Endothelial cell of umbilical vein (primary cell): ENCODE data around the gene FAM181A. TPM values are rescaled to one million over a fixed set of nuclear protein-coding genes. Genes with fewer than 3 reads are reported as not detected.

Source experiments
- BruUV-seq: library from RNA; stranded (reverse); fragments of 400-500 nt; replicated peaks from 2 replicates; lab custom pipeline; 2021; lab: Mats Ljungman, UMichigan
- CTCF ChIA-PET: fragments of 300-600, 350-600 bp; sonication (Branson Sonifier 250); formaldehyde crosslinking; loops from one replicate; lab custom pipeline; 2021; ENCODE audit warnings: antibody characterized with exemption, inconsistent platforms; lab: Charles Lee
- POLR2A ChIA-PET: fragments of 300-600, 350-600 bp; sonication (Branson Sonifier 250); formaldehyde crosslinking; loops from one replicate; lab custom pipeline; 2021; ENCODE audit warnings: antibody characterized with exemption, inconsistent platforms; lab: Charles Lee
- DNase-seq: peaks from one replicate; pipeline ENCODE4 v3.0.0-alpha.2; 2011; ENCODE audit warnings: low read depth, low spot score
- FAIRE-seq: peaks from 2 replicates; lab custom pipeline; 2011; peaks lifted over from hg19 to GRCh38; lab: Jason Lieb, UNC
- H2AFZ ChIP-seq: 2 replicates; pipeline ENCODE4 v1.6.0; 2012; ENCODE audit warnings: low read depth, low read length, control low read depth, inconsistent platforms
- H3K27ac ChIP-seq: 2 replicates; pipeline ENCODE4 v1.5.1; 2011; ENCODE audit warnings: low read depth, mild to moderate bottlenecking, control low read depth, low read length, moderate library complexity; ENCODE audit not compliant: insufficient read depth
- H3K27me3 ChIP-seq, 2 experiments: 2 replicates each; pipeline versions ENCODE4 v1.6.0 to v1.6.1; 2011; ENCODE audit warnings: low read length in 2 of 2, mixed read lengths in 1 of 2; ENCODE audit not compliant: control insufficient read depth in 2 of 2, insufficient read depth in 2 of 2
- H3K36me3 ChIP-seq, 2 experiments: 2 replicates in 1 of 2; 3 replicates in 1 of 2; pipeline ENCODE4 v1.5.1; 2011; ENCODE audit warnings: low read length in 2 of 2, mild to moderate bottlenecking in 1 of 2, moderate library complexity in 1 of 2; ENCODE audit not compliant: control insufficient read depth in 2 of 2, insufficient read depth in 2 of 2; ENCODE audit errors: extremely low read depth in 1 of 2
- H3K4me1 ChIP-seq: 3 replicates; pipeline ENCODE4 v1.5.1; 2011; ENCODE audit warnings: mild to moderate bottlenecking, low read length; ENCODE audit not compliant: control insufficient read depth, insufficient read depth; ENCODE audit errors: extremely low read depth
- H3K4me2 ChIP-seq: 2 replicates; pipeline ENCODE4 v1.6.1; 2011; ENCODE audit warnings: low read length, control low read depth, mixed read lengths; ENCODE audit not compliant: insufficient read depth
- H3K4me3 ChIP-seq, 3 experiments: fragments of 200-600 bp in 1 of 3; sonication (generic), shearing (Covaris generic) in 1 of 3; replicated peaks in 1 of 3; 2 replicates each; pipeline ENCODE4 v1.5.1; 2011 to 2016; ENCODE audit warnings: control low read depth in 3 of 3, low read length in 3 of 3, mild to moderate bottlenecking in 2 of 3, inconsistent platforms in 1 of 3, low read depth in 1 of 3, moderate library complexity in 1 of 3; ENCODE audit not compliant: insufficient read depth in 1 of 3
- H3K79me2 ChIP-seq: 2 replicates; pipeline ENCODE4 v1.6.0; 2012; ENCODE audit warnings: low read length, inconsistent platforms; ENCODE audit not compliant: control insufficient read depth, insufficient read depth
- H3K9ac ChIP-seq: replicated peaks from 2 replicates; pipeline ENCODE3; 2011; ENCODE audit warnings: low read length, control low read depth; ENCODE audit not compliant: insufficient read depth; ENCODE audit errors: extremely low read depth
- H3K9me1 ChIP-seq: replicated peaks from 3 replicates; pipeline ENCODE4 v1.6.0; 2011; ENCODE audit warnings: mild to moderate bottlenecking, low read length; ENCODE audit not compliant: control insufficient read depth, insufficient read depth; ENCODE audit errors: extremely low read depth
- H3K9me3 ChIP-seq: replicated peaks from 2 replicates; pipeline ENCODE4 v1.5.1; 2012; ENCODE audit warnings: low read length, inconsistent platforms; ENCODE audit not compliant: control insufficient read depth, insufficient read depth
- H4K20me1 ChIP-seq: replicated peaks from 2 replicates; pipeline ENCODE3; 2011; ENCODE audit warnings: mild to moderate bottlenecking, low read length; ENCODE audit not compliant: control insufficient read depth, insufficient read depth; ENCODE audit errors: extremely low read depth
- CTCF ChIP-seq, 2 donors: IDR thresholded peaks; 1 replicate in 1 of 2; 2 replicates in 1 of 2; pipeline ENCODE4 v1.5.1; 2011; ENCODE audit warnings: low read length in 2 of 2, mild to moderate bottlenecking in 2 of 2, moderate library complexity in 2 of 2, control low read depth in 1 of 2, inconsistent platforms in 1 of 2, low read depth in 1 of 2; ENCODE audit not compliant: insufficient read depth in 1 of 2; ENCODE audit errors: extremely low read depth in 1 of 2
- EZH2 ChIP-seq: IDR thresholded peaks from 2 replicates; pipeline ENCODE4 v1.6.1; 2012; ENCODE audit warnings: borderline replicate concordance, low read depth, mild to moderate bottlenecking, moderate library complexity, low read length, inconsistent platforms; ENCODE audit not compliant: severe bottlenecking
- FOS ChIP-seq: IDR thresholded peaks from 2 replicates; pipeline ENCODE4 v1.6.1; 2011; ENCODE audit warnings: mild to moderate bottlenecking, low read length, moderate library complexity, borderline replicate concordance; ENCODE audit not compliant: insufficient read depth
- GATA2 ChIP-seq: IDR thresholded peaks from 2 replicates; pipeline ENCODE4 v1.7.0; 2011; ENCODE audit warnings: low read depth, mild to moderate bottlenecking, moderate library complexity, mixed read lengths, low read length; ENCODE audit not compliant: insufficient read length, insufficient read depth
- JUN ChIP-seq: IDR thresholded peaks from 2 replicates; pipeline ENCODE4 v1.6.1; 2011; ENCODE audit warnings: borderline replicate concordance, low read depth; ENCODE audit not compliant: insufficient read length, insufficient read depth
- MYC ChIP-seq: IDR thresholded peaks from one replicate; pipeline ENCODE4 v1.6.1; 2011; ENCODE audit warnings: mild to moderate bottlenecking, low read depth, low read length
- POLR2A ChIP-seq: IDR thresholded peaks from 2 replicates; pipeline ENCODE4 v1.6.1; 2012; ENCODE audit warnings: low read depth, mild to moderate bottlenecking, control low read depth, low read length
- POLR2AphosphoS5 ChIP-seq: IDR thresholded peaks from 2 replicates; pipeline ENCODE4 v1.6.1; 2012; ENCODE audit warnings: low read depth, mild to moderate bottlenecking, control low read depth, low read length, moderate library complexity; ENCODE audit not compliant: insufficient read depth
- dilution Hi-C: fragments of 300-500 bp; cut with MboI; formaldehyde crosslinking; loops from one replicate; pipeline ENCODE4 v1.15.0; 2019; ENCODE audit warnings: low sequenced_read_pairs; ENCODE audit not compliant: extremely low pct_ligation_motif_present
- intact Hi-C: fragments of 100-400 bp; cut with micrococcal nuclease; formaldehyde crosslinking; loops from one replicate; pipeline ENCODE4 v1.10.0; 2022
- polyA plus RNA-seq, 4 experiments: library from polyadenylated mRNA; depleted of rRNA in 3 of 4; stranded (reverse) in 3 of 4; unstranded in 1 of 4; fragments of >200 nt; gene quantifications; 2 replicates each; pipeline versions ENCODE4 v1.2.1 to v1.2.3, GENCODE V29; 2011 to 2012; ENCODE audit warnings: missing spikeins in 1 of 4
- total RNA-seq: library from RNA; stranded (reverse); gene quantifications from 2 replicates; pipeline ENCODE4 v1.2.3, GENCODE V29; 2021
- TF ChIP-seq, protein P1 (sequence below): IDR thresholded peaks from 2 replicates; pipeline ENCODE4 v1.6.1; 2011; ENCODE audit not compliant: insufficient read depth, insufficient read length

Gene FAM181A
- total and polyA plus RNA-seq, 2 donors (not counting 3 experiments of a cell fraction or from before 2014, with no cell fraction given): not detected

GRCh38 chr14:93975791-93976476, 48.8 kb downstream of the FAM181A start:
- Histone ChIP-seq H3K27me3 (no peaks in the 10 kb centered on the region), H3K9me3 (no peaks in the 10 kb centered on the region), H3K4me2 (no peak overlapping the region), H3K4me1 (no peaks in the 10 kb centered on the region), H4K20me1 (no peaks in the 10 kb centered on the region), H3K36me3 (no peaks in the 10 kb centered on the region), H3K27ac (no peak overlapping the region), H3K9me1 (no peaks in the 10 kb centered on the region), H3K79me2 (no peaks in the 10 kb centered on the region), H2AFZ (no peak overlapping the region), H3K9ac (no peak overlapping the region), H3K4me3 (no peak overlapping the region)
- DNase-seq: no peak
- no peak for FAIRE-seq
- intact Hi-C loops: no loop called here
- POLR2A ChIA-PET: no interaction called here
- dilution Hi-C loops: no loop called here
- no TSS peak for BruUV-seq
- CTCF ChIA-PET: interaction anchor here (0.9 to 8.6 kb wide), 2 partner anchors 36 kb away, joined by 3 to 116 read pairs; no protein-coding TSS in a partner anchor
- TF ChIP-seq JUN (no peak), POLR2A (no peak), EZH2 (no peak), FOS (no peak), GATA2 (no peak), MYC (no peak), CTCF (IDR thresholded peaks at IDR 0.05; ENCODE audit: extremely low read depth in 1 of 2, insufficient read depth in 1 of 2, low read depth in 1 of 2, low read length in 2 of 2) (no peak), POLR2AphosphoS5 (no peak)
- TF ChIP-seq, protein P1, sequence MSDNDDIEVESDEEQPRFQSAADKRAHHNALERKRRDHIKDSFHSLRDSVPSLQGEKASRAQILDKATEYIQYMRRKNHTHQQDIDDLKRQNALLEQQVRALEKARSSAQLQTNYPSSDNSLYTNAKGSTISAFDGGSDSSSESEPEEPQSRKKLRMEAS: no peak
